ENCODE data around the gene GPR89A. TPM values are rescaled to one million over a fixed set of nuclear protein-coding genes. Genes with fewer than 3 reads are reported as not detected.

The GPR89A gene
- total and polyA plus RNA-seq, 10 of the 15 experiments (the other 5 are each of a cell fraction or from before 2014, with no cell fraction given), result 15.0 to 34.8 (median 26.9) TPM

GRCh38 chr1:145696630-145696960 lies 88.8 kb downstream of the GPR89A start:
- no peak overlapping the region for H3K27ac ChIP-seq (ENCODE audit: control insufficient read depth, insufficient read depth)
- ChIA-PET CTCF (interaction anchor here (0.7 kb wide), 1 partner anchor 20 kb away, joined by 3 read pairs; no protein-coding TSS in a partner anchor), RAD21 (ENCODE audit: unreplicated experiment) (no interaction called here), POLR2A (no interaction called here), SMC1A (ENCODE audit: uncharacterized antibody, unreplicated experiment) (interaction anchor here (1.7 kb wide), 1 partner anchor 25 kb away, joined by 4 read pairs; no protein-coding TSS in a partner anchor)
- TF ChIP-seq KDM1A (IDR thresholded peaks at IDR 0.05; ENCODE audit: borderline replicate concordance) (no peak), SP1 (IDR thresholded peaks at IDR 0.05; ENCODE audit: low read depth, low read length) (no peak), TBL1XR1 (IDR thresholded peaks at IDR 0.05; ENCODE audit: low read depth, low read length) (no peak), E4F1 (IDR thresholded peaks at IDR 0.05; ENCODE audit: borderline replicate concordance, partially characterized antibody) (no peak), NRF1 (conservative IDR thresholded peaks at IDR 0.05; ENCODE audit: low read depth, low read length) (no peak), ZBTB40 (IDR thresholded peaks at IDR 0.05; ENCODE audit: borderline replicate concordance) (no peak), IRF5 (IDR thresholded peaks at IDR 0.05; ENCODE audit: borderline replicate concordance) (no peak)
- H3K4me3 ChIP-seq, result no peak overlapping the region
- no peaks in the 10 kb centered on the region for H3K27me3 ChIP-seq (replicated peaks in 1 of 2; ENCODE audit: control insufficient read depth in 2 of 2, insufficient read depth in 2 of 2, low read length in 1 of 2)
- intact Hi-C loops (cut with micrococcal nuclease; ENCODE audit: unreplicated experiment) (no loop called here), in situ Hi-C loops (cut with MboI) (no loop called here)
- FAIRE-seq (no peak), ATAC-seq (no peak), DNase-seq (ENCODE audit: low read depth, low spot score) (no peak)
- WGBS (ENCODE audit: insufficient coverage, insufficient replicate concordance, low lambda C conversion rate, missing lambda C conversion rate), result 95% methylated on average over 3 of the region's 3 CpGs
- H3K9me3 ChIP-seq (replicated peaks; ENCODE audit: control insufficient read depth, insufficient read depth, low read length), result no peaks in the 10 kb centered on the region
- no TSS peak for BruUV-seq (replicated peaks)
- H3K4me2 ChIP-seq (ENCODE audit: control insufficient read depth, insufficient read depth), result no peak overlapping the region
- H4K20me1 ChIP-seq (ENCODE audit: control insufficient read depth, insufficient read depth), result no peaks in the 10 kb centered on the region
- no peaks in the 10 kb centered on the region for H3K36me3 ChIP-seq (ENCODE audit: control insufficient read depth in 2 of 2, insufficient read depth in 2 of 2, low read length in 1 of 2)
- no peak overlapping the region for H3K9ac ChIP-seq (ENCODE audit: control insufficient read depth, insufficient read depth, low read length)
- H3K79me2 ChIP-seq (ENCODE audit: control insufficient read depth, insufficient read depth, low read length), result no peaks in the 10 kb centered on the region
- no peaks in the 10 kb centered on the region for H3K4me1 ChIP-seq (ENCODE audit: control insufficient read depth, insufficient read depth, low read length)
- no peak overlapping the region for H2AFZ ChIP-seq (ENCODE audit: control insufficient read depth, low read depth, low read length)

All from GM12878 (cell line).